HepG2 (cell line): ENCODE results near the gene CAMSAP2.

Experiments
- CTCF ChIP-seq: sonication (generic); formaldehyde crosslinking; IDR thresholded peaks from 2 replicates; pipeline ENCODE4 v1.5.0; 2020; ENCODE audit warnings: mild to moderate bottlenecking, missing genetic modification reagents, moderate library complexity
- NPAS2 ChIP-seq: sonication (generic); formaldehyde crosslinking; IDR thresholded peaks from 2 replicates; pipeline ENCODE4 v1.8.0; 2022; ENCODE audit warnings: mild to moderate bottlenecking, missing genetic modification reagents, borderline replicate concordance
- POLR2A ChIP-seq, 2 experiments: IDR thresholded peaks; 2 replicates each; pipeline ENCODE4 v1.6.1; 2011; ENCODE audit warnings: low read depth in 2 of 2, low read length in 2 of 2, mild to moderate bottlenecking in 1 of 2, moderate library complexity in 1 of 2; ENCODE audit not compliant: insufficient read depth in 1 of 2

- TF ChIP-seq POLR2A (IDR thresholded peaks at IDR 0.05; ENCODE audit: insufficient read depth in 1 of 2, low read depth in 2 of 2, low read length in 2 of 2) (no peak), NPAS2 (no peak), CTCF (no peak)
Measured at GRCh38 chr1:200731654-200732332, 6.9 kb upstream of the CAMSAP2 start.
